ENCODE results near the gene ROR1.
A peak's percentile ranks its signal among the peaks of the same experiment; 100 is the strongest.
"Not testable (repeated sequence)": the region's sequence is repeated elsewhere in the genome, so short reads cannot be mapped to it uniquely, and the experiment has no call there.

The ROR1 gene

DNA sequence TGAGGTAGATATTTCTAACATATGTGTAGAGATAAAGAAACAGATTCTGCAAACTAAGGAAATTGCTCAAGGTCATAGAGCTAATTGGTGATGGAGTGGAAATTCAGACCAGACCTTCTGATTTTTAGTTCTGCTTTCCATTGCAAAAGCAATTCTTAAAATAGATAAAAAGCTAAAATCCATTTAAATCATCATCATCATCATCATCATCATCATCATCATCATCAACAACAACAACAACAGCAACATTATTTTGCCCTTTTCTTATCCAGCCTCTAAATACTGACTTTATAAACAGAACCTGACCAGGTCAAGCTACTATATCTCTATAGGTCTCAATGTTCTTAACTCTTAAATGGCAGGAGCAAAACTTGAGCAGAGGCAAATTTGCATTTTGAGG is 14.0 kb upstream of the ROR1 start:
- no peak for DNase-seq (ENCODE audit: low spot score)

DNA sequence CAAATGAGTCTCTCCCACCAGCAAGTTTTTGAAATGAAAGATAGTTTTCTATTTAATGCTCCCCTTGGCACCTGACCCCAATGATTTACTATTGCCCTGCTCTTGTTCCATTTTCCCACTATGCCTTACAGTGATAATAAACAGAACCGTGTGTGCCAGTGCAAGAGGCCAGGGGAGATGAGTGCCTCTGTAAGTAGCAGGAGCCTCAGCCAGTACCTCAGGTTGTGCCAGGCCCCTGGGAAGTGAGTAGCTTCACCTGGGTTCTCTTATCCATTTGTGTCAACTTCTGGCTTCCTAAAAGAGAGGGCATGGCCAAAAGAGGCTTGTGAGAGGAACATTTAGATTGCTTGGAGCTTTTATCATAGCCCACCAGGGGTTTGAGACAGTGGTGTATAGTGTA is 3.4 kb upstream of the ROR1 start:
- no peak for DNase-seq (ENCODE audit: low spot score)

DNA sequence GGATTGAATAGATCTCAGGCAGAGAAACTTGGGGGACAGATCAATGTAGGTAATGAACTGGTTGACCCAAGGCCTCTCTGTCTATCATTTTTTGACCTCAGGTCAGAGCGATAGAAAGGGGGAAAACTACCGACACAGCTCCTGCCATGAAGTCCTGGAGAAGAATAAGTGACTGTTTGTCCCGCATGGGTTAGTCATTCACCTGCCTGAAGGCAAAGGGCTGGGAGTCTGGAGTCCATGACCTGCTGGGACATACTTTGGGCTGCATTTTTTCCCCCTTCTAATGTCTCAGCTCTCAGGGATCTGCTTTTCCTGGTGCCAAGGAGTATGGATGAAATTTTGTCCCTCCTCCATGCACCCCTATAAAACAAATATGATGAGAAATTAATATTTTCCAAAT is 1.6 kb upstream of the ROR1 start:
- no peak for DNase-seq (ENCODE audit: low spot score)

DNA sequence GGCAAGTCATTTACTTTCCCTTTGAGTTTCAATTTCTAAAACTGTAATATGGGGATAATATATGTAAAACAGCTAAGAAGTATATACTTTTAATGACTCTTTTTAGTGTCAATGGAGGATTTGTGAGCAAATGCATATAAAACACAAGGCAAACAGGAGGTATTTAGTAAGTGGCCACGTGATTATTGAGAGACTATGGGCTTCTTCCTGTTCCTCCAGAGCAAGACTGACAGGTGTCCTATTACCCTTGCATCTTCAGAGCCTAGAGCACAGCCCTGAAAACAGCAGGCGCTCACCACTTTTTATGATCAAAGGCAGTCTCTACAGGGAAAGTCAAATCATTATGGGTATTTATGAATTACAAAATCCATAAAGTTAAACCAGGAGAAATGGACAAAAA is 941 bp upstream of the ROR1 start:
- DNase-seq (ENCODE audit: low spot score) = no peak

DNA sequence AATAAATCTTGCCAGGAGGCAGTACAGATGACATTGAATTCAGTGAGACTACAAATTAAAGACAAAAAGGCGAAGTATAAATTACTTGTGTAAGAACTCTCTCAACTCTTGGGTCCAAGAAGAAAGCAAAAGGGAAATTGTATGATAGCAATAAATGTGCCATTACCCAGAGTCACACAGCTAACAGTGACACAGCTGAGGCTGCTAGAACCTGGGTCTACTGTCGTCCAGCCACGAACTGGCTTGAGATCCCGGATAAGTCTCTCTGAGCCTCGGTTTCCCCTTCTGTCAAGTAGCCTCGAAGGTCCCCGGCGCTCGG is 362 bp upstream of the ROR1 start:
- no peak for DNase-seq (ENCODE audit: low spot score)

DNA sequence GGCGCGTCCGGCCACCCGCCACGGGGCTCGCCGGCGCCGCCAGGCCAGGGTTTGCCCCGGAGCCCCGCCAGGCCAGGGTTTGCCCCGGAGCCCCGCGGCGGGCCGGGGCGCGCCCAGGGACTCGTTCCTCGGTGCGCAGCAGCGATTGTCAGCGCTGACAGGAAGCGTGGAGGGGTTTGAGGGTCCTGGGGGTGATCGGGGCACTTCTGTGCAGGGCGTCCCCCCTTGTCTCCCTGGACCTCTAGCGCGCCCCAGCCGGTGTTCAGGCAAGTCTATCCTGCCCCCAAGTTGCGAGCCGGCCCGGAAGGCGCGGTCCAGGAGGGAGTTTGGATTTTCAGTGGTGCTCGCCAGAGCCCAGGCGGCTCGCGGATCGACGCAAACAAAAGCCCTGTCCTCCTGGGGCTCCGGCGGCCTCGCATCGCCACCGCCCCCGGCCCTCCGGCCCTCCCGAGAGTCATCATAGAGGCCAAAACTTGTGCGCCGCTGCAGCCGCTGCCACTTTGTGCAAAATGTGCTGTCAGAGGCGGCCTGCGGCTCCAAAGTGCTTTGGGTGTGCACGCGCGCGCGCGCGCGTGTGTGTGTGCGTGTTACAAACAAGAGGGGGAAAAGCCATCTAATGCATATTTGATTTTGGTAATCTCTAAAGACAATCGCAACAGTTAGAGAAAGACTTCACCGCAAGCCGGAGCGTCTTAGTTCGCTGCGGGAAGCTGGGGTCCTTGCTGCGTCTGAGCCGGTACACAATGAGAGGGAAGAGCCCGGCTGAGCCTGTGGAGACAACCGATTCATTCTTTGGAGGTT is 1.0 kb downstream of the ROR1 start:
- DNase-seq (ENCODE audit: low spot score) = peak; percentile 60

DNA sequence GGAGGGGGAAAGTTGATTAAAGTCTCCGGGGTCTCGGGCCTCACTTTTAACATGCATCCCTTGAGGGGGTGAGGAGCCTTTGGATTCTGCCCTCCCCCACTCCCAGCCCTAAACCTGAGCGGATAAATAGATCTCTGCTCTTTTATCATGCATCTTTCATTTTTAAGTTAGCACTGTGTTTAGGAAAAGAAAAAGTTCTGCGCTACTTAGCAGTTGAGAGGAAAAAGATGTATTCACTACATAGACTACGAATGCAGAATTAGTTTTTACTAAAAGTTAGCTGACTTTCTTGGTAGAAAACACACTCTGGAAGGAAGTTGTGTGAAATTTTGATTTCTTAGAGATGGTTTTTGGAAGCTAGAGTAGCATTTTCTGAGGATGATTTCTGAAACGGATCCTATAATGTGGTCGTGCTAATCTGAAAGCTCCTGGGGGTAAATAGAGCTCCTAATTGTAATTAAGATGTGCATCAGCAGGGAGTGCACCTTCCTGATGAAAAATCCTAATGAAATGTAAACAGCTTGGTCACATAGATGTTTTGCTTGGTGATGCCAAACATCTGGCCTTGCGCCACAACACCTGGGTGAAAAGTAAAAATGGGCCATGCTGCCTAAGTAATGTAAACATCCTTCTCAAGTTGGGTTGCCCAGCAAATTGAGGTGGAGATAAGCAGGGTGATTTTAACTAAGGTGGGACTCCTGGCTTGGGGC is 1.8 kb downstream of the ROR1 start:
- DNase-seq (ENCODE audit: low spot score) = no peak

DNA sequence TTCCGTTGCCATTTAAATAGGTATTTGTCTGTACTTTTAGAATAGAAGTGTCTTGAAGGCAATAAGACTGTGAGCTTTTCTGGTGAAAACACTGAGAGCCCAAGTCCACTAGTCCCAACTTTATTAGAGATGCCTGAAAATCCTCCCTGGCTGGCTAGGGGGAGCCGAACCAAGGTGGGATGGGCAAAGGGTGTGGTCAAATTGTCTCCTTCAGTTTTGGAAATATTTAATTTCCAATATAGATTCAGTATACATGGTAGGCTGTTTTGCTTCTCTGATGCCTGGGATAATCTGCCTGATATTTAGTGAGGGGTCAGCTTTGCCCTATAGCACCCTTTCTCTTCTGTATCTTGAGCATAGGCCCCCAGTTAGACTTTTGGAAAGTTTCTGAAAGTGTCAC is 3.5 kb downstream of the ROR1 start:
- DNase-seq (ENCODE audit: low spot score) = no peak

DNA sequence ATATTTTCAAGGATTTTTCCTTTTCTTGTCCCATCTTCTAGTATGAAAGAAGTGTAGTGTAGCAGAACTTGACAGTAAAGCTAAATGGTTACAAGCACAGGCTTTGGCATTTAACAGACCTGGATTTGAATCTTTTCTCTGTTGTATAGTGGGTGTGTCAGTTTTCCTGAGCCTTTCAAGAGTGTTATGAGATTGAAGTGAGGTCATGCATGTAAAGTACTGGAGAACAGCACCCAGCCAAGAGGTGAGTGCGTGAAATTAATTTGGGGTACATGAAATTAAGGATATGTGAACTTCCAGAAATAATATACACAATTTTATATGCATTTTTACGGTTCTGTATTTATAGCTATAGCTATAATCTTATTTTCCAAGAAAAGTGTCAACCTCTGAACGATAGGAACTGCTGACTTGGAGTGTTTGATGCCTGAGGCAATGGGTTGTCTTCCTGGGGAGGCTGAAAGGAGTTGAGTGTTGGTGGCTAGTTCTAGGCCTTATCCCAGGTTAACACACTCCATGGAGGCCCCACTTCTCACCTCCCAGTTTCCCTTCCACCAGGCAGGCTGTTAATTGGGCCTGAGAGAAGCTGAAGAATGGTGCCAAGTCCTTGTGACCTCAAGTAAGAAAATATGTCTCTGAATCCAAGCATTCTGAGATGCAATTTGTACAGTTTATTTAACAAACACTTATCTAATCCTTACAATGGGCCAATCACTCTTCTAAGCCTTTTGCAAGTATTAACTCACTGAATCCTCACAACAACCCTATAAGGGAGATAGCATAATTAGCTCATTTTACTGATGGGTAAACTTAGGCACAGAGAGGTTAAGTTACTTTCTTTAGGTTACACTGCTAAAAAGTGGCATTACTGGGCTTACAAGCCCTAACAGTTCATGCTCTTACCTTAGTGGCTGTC is 4.4 kb downstream of the ROR1 start:
- DNase-seq (ENCODE audit: low spot score) = no peak

DNA sequence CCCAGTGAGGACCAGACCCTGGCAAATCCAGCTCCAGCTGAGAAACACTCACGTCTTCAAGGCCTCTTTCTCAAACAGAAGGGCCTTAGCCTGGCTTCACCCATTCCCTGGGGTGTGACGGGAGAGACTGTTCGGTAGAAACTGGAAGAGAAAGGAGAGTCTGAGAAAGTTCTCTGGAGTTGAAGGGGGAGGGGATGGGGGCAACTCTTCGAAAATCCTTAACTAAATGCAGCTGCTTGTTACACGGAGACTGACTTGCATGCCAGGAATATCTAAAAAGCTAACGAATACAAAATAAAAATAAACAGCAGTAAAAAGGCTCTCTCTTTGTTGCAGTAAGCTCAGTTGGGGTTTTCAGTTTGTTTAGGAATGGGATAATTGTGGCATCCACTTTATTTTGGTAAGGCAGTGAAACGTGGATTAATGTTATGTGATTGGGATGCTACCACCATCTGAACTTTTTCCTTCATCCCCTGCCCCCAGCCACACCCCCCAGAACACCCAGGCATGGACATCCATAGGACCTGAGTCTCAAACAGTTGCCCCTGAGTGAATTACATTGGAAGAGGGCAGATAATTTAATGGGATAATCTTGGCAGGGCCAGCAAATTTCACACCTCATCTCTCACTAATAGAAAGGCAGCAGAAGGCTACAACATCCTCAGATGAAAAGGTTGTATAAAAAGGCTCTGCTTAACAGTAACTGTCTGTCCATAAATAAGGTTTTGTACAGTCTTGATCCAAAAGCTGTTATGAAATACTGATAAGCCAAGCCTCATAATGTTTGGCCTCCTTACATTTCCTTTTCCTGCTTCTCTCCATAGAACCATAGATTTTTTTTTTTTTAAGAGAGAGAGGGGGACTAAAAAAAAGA is 5.8 kb downstream of the ROR1 start:
- peak; percentile 56 for DNase-seq (ENCODE audit: low spot score)

DNA sequence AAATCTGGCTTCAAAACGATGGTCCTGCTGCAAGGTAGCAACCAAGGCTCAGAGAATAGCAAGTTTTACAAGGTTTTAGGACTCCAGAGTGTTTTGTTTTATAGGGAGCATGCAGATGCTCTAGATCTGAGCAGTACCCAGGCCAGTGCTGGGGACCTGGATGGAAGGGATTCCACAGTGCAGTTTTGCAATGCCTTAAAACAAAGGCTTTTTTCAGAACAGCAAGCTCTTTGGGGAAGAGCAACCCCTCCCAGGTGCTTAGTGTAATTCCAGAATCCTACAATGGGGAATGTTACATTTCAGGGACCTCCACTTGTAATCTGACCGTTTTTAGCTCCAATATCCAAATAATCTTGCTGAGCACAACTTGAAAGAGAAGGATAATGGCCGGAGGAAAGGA is 6.7 kb downstream of the ROR1 start:
- no peak for DNase-seq (ENCODE audit: low spot score)

DNA sequence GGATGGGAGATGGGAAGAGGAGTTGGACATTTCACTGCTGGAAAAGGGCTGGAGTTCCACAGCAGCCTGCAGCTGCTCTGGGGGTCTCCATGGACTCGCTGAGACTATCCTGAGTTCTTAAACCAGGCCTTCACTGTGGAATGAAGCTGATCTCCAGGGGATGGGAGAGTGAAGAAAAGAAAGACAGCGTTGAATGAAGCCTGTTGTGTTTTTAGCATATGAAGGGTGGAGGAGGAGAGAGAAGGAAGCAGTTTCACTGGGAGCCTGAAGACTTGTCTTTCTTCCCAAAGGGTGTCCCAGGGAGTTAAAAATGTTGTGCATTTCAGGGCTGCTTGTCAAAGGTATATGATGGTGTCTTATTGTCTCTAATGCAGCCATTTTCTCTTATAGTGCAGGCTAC is 9.2 kb downstream of the ROR1 start:
- no peak for DNase-seq (ENCODE audit: low spot score)

DNA sequence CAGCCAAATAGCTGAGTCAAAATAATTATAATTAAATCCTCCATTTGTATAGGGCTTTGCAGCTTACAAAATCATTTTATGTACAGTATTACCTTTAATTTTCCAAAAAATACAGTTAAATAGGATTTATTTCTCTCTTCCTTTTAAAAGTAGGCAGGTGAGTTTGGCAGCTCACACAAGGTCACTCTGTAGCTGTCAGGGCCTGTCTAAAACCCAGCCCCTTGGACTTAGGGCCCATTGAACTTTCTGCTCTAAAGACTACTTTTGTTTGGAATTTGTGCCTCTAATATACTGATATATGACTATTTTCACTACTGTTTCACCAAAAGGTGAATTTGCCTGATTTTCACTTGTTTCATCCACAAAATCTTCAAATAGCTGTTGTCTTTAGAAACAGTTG is 10.3 kb downstream of the ROR1 start:
- no peak for DNase-seq (ENCODE audit: low spot score)

DNA sequence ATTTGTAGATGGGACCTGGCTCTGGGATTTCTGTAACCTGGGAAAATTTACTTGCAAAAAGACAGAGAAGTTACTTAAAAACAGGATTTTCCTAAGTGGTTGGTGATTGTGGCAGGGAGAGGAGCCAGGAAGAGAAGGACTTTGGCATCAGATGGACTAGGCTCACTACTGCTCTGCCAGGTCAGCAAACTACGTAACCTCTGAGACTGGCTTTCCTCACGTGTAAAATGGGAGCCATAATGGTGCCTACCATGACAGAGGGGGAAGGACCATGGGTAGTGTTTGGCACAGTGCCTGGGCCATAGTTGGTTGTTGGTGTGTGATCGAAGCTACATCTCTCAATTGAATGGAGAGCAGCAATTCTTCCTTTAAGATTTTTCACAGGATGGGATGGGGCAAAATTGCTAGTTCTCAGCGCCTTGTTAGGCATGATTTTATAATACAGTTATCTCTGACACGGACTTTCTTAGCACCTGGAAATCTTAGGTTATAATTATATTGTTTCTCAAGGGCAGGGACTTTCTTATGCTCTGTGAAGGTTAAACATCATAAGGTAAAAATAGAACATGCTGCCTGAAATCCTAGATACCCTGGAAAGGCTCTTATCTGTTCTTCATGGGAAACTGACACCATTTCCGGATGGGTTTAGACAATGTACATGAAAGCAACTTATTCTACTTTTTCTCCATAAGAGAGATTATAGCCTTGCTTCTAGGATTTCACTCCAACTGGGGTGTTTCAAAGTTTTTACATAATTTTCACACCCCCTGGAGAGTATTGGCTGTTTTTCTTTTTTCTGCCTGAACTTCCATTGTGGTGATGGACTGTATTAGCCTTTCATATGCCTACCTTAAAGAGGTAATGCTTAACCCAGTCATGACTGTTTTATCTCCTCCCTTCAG is 10.9 kb downstream of the ROR1 start:
- no peak for DNase-seq (ENCODE audit: low spot score)

DNA sequence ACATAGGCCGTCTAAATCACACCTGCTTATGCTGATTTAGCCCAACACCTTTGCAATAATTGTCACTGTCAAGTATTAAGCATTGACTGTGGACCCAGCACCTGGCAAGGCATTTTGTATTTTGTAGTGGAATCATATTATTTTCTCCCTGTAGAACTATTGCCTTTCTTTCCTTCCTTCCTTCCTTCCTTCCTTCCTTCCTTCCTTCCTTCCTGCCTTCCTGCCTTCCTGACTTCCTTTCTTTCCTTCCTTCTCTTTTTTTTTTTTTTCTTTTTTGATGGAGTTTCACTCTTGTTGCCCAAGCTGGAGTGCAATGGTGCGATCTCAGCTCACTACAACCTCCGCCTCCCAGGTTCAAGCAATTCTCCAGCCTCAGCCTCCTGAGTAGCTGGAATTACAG is 13.5 kb downstream of the ROR1 start:
- DNase-seq (ENCODE audit: low spot score) = not testable (repeated sequence)

DNA sequence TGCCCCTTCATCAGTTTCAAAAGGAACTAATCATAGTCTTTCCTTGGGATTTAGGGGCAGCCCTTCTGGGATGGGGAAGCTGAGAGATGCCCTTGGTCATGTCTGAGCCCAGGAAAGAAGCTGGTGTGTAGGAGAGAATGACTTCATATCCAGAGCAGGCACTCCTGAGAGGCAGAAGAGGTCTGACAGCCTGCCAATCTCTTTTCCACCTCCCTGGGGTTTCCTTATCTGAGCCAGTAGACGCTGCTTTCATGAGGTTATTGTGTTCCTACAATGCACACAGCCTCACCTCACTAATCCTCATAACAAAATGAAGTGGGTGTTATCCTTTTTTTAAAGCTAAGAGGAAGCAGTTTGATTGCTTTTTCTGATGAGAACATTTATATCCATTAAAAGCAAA is 14.1 kb downstream of the ROR1 start:
- no peak for DNase-seq (ENCODE audit: low spot score)

DNA sequence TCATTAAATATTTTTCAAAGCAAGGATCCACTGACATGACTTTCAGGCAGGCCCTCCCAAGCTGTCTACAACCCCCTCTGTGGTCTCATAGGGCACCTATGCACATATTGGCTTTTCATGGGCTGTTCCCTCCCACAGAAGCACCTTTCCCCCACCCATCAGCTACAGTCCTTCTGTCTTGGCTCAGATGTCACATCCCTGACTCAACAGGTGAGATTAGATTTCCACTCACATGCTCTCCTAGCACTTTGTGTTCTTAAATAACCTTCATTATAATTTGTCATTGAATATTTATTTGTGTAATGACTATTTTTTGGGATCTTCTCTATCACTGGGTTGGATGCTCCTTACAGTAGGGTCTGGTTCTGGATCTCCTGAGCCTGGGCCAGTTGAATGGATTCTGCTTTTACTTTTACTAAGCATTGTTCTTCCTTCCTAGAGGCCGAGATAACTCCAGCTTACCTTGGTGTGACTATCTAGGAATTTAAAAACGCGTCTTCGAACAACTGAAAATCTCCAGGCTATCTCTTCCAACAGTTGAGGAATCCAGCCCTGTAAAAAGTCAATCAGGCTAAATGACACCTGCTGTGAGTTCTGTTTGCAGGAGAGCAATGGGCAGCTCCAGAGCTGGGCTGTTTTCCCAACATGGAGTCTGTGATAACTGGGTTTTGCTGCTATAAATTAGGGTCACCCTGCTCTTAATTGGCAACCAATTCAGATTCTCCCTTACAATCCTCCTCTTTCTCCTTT is 16.2 kb downstream of the ROR1 start:
- DNase-seq (ENCODE audit: low spot score) = no peak

DNA sequence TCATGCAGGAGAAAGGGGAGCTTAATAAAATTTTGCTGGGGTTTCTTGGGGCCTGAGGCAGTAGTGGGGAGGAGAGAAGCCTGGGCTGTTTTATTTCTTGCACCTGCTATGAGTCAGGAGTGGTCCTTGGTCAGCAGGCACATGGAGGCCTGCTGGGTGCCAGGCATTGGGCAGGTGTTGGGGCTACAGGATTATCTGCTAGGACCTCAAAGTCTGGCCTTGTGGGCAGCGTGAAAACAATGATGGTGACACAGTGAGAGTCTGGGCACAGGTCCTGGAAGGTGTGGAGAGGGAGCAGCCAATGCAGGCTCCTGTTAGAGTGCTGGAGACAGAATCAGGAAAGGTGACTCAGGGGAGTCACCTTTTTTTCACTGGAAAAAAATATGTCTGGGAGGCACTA is 17.2 kb downstream of the ROR1 start:
- DNase-seq (ENCODE audit: low spot score) = no peak

DNA sequence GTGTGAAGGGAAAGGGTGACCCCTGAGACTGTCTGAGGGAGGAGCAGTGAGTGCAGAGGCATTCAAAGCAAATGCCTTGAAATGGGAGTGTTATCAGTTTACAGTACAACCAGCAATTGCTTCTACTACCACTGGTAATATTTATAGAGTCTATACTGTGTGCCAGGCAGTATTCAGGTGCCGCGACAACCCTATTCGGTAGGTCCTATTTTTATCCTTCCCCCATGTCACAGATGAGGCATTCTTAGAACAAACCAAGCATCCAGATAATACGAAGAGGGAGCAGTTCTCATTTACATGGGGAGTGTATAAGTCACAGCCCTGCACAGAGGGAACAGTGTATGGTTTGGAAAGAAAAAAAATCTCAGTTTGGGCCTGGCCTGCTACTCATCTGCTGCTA is 18.3 kb downstream of the ROR1 start:
- DNase-seq (ENCODE audit: low spot score) = no peak

DNA sequence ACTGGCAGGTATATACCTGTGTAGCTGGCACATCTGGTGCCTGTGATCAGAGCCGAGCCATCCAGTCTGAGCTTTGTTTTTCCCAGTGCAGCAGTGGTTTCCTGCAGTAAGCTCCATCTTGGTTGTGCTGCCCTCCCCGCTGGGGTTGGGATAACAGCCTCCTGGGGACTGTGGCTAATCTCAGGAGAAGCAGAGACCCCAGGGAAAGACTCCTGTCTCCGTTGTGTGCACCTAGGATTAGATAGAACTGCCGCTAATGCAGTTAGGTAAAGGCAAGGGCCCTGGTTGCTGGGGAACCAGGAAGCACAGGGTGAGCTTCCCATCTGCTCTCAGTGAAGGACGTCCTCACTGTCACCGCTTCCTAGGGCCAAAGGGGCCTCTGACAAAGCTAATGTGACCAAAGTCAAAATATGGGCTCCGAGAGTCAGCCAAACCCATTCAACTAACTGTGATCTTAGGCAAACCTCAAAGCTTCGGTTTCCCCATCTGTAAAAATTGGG is 20.0 kb downstream of the ROR1 start:
- no peak for DNase-seq (ENCODE audit: low spot score)

Data from hepatic stellate cell (primary cell).